GM18861 (cell line): Measurements from ENCODE around the gene OLFM3.
A peak's percentile ranks its signal among the peaks of the same experiment; 100 is the strongest.

Experiments
- ATAC-seq: cut with Tn5 transposase; IDR thresholded peaks from one replicate; pipeline ENCODE4 v1.9.1; 2021; ENCODE audit not compliant: unreplicated experiment

OLFM3 gene

DNA sequence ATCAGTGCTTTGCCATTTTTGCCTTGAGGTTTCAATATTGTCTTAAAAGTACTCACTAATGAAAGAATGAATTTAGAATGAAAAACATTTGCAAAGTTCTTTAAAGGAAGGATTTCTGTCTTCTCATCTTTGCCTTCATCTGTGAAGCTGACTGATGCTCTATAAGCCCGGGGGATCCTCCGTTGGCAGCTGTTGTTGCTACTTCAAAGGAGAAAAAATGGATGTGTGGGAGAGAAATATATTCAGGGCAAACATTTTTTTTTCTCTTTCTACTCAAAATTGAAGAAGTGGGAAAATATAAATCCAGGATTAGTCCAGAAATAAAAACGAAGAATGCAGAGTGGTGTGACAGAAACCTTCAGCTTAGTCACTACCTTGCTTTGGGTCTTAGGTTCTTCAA, 142.5 kb downstream of the OLFM3 start:
- no peak for ATAC-seq

DNA sequence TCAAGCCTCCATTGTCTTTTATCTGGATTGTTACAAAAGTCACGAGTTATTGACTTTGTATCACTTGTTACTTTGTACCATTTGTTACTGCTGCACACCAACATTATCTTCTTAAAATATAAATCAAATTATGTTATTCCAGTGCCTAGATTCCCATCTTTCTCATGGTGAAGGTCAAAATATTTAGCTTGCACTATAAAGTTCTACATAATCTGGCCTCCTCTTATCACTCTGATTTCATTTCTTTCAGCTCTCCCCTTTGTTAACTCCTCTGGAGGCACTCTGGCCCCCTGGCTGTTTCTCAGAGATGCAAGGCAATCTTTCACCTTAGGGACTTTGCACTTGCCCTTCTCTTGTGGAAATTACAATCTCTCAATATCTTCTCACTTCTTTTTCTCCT, 143.8 kb downstream of the OLFM3 start:
- ATAC-seq = no peak

DNA sequence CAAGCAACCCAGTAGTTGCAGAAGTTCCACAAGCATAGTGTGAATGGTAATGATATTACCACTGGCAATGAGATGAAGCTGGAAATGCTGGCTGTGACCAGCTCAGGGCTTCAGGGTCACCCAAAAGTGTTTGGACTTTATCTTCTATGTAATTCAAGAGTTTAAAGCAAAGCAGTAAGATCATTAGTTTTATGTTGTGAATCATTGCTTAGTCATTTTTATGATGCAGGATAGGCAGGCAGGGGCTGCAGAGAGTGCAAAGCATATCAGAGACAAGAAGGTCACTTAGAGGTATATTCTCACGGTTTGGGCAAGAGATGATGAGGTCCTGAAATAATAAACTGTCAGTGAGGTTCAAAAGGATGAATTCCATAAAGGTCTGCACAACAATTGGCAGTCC, 147.4 kb downstream of the OLFM3 start:
- ATAC-seq = no peak

DNA sequence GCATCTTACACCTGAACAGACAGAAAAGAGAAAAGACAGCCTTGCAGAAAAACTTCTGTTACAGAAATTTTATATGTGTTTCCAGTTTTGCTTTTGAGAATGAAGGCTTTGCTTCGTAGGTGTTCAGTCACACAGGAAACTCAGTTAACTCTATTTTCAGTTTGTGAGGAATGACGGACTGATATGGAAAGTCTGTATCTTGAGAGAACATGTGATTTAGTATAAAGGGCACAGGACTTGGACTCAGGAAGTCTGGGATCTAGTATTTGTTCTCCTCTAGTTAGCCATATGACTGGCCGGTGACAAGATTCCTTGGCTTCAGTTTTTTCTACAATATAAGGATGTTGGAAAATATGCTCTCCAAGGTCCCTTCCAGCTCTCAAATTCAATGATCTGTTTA, 149.1 kb downstream of the OLFM3 start:
- no peak for ATAC-seq

DNA sequence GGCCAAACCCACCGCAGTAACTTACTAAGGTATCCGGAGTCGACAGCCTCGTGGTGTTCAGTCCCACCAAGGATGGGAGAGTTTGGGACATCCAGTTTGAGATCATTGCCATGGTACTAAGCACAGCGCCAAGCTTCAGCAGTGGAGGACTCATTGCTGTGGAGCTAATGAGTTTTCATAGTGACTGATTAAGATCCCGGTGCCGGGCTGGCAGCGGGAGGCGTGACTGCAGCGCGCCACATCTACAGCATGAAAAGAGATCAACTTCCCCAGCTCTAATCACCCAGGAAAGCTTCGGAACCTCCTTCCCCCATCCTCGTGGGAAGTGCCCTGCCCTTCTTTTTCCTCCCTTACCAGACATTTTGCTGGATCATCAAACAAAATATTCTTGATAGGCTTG, 149.9 kb downstream of the OLFM3 start:
- ATAC-seq = no peak

DNA sequence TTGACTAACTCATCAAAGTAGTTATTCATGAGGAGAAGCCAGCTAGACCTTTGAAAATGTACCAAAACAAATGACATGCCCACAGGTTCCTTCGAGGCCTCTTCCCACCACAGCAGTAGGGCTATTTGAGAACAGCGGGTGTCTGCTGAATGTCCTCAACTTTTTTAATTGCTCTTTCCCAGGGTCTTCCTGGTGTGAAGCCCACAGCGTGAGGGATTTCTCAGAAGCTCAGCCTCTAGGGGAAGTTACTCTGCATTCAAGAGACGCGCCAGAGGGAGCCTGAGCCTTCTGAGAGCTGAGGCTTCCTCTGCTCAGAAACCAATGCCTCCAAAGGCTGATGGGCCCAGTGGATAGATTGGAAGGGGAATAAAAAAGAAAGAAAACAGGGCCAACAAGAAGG, 153.6 kb downstream of the OLFM3 start:
- no peak for ATAC-seq

DNA sequence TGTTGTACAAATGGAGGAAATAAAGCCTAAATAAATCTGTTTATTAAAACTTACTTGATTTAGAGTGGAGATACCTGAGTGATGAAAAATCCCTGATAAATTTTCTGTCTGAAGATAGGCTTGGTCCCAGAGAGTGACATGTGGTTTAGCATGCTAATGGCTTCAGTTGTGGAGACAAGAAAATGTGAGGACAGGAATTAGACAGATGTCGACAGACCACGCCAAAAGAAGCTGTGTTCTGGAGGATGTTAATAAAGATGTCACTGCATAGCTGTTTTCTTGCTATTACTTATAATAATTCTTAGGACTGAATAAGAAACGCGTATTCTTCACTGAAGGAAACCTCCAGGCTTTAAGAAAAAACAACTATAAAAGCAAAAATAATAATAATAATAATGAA, 154.9 kb downstream of the OLFM3 start:
- ATAC-seq = no peak

DNA sequence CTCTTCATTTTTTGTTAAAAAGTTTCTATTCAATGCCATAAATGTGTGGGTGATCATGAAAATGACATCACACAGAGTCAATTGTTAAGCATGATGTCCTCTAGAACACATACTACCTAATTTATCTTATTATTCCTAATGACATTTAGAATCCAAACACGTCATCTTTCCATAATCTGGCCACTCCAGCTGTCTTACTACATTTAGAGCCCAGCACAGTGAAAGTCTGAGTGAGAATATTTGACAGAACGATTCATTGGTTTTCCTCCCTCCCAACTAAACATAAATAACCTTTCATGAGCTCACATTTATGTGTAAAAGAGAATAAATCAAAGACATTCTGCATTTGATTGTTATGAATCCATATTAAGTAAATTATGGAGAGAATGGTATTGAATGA, 160.7 kb downstream of the OLFM3 start:
- ATAC-seq = no peak

DNA sequence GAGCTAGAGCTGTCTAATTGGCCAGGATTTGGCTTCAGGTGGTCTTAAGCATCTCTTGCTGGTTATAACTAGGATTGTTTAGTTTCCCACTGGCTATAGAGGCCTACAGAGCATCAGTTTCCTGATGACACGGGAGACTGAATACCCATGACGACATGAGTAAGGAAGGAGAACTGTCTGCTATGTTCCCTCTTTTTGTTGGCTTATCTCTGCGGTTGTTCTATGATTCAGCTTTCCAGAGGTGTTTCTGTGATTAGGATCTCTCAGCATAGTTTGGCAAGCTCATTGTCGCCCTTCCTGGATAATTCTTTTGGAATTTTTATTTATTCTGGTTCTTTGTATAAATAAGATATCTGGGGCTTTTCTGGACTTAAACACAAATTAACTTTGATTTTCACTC, 163.4 kb downstream of the OLFM3 start:
- ATAC-seq = no peak

DNA sequence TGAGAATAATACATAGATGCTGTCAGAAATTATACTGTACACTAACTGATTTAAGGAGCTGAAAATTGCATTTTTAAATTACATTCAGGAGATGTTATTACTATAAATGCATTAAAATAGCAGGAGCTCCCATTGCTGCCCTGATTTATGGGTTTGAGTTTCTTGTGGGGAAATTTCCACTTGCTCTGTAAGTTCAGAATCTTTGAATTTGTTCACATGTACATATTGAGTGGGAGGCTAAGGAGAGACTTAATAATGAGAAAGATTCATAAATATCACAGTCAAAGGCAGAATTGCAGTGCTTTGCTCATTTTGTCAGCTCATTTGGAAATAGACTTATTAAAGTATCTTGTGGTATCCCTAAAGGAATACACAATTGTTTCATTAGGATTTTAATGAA, 170.3 kb downstream of the OLFM3 start:
- no peak for ATAC-seq

DNA sequence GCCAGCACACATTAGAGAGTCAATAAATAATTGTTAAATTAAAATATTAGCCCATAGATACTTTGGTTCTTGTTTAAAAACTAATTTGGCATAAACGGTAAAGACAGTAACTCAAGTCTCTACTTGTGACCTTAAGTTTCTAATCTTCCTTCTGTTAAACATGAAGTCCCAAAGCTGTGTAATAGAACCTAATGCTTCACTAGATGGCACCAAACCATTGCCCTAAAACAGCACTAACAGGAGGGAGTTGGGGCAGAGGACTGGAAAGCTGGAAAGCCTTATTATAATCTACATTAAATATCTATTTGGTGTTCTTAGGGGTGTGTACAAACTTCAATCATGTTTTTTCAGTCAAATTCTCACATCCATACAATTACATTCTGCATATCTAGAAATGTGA, 176.7 kb downstream of the OLFM3 start:
- peak; percentile 63 for ATAC-seq

DNA sequence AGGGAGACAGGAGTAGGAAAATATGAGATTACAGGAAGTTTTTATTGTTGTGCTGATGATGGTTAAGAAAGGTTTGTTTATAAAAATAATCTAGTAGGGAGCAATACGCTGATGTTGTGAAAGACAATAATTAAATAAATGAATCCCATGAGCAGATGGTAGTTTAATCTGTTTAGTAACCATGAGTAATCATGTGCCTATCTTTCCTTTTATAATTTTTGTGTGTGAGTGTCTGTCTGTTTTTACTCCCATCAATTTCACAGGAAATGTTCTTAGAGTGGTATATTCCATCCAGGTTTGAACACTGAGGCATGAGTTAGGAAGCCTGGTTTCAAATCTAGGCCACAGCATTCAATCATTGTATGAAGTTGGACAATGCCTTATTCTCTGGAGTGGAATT, 180.5 kb downstream of the OLFM3 start:
- ATAC-seq = no peak

DNA sequence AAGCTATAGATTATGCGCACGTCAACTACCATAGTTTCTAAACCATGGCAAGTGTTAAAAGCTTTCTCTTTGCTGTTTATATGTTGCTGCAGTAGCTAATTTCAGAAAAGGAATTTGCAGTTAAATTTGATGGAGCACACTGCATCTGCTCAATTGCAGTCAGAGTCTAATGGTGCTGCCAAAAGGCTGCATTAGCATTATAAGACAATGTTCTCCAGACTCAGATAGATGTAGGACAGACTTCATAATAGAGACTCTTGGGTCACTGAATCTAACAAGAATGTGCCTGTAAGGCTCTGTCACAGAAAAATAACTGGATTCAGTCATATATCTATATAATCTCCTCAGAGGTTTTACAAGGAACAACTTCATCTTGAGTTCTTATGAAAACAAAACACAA, 198.3 kb downstream of the OLFM3 start:
- ATAC-seq = no peak

DNA sequence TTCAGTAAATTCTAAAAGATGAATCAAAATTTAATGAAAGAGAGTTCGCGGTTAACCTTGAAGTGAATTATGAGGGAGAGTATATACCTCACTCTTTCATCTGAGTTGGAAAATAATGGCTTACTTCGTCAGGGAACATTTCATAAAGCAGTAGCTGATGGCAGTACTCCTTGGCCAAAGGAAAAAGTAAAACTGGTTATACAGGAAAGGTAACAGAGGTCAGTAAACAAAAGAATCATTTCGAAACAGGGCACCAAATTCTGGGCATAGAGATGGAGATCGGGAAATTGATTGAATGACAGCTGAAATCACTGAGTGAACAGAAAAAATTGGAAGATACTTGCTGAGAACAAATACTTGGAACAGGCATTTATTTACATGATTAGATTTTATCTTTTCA, 199.0 kb downstream of the OLFM3 start:
- no peak for ATAC-seq

DNA sequence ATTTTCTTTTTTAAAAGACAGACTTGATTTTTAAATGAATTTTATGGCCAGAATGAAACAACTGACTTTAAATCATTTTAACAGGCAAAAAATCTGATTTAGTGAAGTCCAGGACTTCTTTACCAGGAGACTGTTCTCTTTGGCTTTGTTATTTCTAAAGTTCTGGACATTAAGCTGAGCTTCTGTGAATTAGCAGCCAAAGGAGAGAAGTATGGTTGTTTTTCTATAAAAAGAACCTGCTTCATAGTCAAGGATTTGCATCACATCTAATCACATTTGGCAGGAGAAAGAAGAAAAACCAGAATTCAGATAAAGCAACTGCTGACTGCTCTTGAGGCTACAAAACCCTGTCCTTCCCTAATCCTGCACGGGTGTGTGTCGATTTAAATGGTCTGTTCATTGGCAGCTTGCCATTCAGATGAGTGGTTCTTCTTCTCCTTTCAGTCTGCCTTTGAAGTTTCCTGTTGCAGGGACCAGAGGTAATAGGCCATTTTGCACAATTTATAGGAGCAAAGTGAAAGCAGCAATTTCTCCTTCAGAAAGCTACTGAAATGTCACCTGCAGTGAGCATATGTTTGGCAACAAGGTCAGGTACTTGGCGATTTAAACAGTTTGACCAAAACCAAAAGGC, 215.4 kb downstream of the OLFM3 start:
- ATAC-seq = no peak

DNA sequence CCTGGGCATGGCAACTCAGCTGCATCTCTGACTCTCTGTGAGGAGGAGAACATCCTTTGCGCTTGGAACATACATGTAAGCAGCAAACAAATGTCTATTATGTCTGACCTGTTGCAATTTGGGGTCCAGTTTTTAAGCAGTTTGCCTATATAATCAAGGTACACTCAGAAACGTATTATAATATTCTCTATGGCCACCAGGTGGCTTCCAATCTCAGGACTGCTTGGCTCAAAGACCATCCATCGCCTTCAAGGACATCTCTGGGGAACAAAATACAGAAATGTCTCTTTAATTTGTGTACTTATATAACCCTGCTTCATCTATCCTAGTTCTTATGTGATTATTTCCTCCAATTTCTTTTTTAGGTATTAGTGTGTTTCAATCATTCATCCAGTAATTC, 227.2 kb downstream of the OLFM3 start:
- no peak for ATAC-seq

DNA sequence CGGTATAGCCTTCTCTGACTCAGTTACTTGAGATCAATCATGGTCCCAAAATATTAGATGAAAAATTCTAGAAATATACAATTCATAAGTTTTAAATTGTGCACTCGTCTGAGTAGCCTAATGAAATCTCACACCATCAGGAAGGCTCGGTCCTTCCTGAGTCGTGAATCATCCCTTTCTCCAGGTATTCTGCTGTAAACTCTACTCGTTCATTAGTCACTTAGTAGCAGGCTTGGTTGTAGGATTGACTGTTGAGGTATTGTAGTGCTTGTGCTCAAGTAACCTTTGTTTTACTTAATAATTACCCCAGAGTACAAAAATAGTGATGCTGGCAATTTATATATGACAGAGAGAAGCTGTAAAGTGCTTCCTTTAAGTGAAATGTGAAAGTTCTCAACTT, 238.7 kb downstream of the OLFM3 start:
- ATAC-seq = no peak

DNA sequence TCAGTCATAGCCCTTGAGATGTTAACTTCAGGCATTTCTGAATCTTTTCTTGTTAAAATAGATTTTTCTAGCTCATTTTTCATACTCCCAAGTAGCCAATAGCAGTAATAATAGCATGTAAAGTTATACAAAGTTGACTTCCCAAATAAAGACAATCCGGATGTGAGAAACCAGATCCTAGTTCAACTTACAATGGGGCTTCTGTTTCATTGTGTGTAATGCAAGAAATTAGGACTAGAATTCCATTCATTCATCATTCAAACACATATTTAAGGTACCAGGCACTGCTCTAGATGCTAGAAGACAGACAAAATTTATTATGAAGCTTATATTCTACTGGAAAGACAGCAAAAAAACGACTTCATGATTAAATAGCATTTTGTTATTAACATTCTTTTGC, 240.3 kb downstream of the OLFM3 start:
- no peak for ATAC-seq
